ENCODE data around the gene NTM.

The NTM gene

DNA sequence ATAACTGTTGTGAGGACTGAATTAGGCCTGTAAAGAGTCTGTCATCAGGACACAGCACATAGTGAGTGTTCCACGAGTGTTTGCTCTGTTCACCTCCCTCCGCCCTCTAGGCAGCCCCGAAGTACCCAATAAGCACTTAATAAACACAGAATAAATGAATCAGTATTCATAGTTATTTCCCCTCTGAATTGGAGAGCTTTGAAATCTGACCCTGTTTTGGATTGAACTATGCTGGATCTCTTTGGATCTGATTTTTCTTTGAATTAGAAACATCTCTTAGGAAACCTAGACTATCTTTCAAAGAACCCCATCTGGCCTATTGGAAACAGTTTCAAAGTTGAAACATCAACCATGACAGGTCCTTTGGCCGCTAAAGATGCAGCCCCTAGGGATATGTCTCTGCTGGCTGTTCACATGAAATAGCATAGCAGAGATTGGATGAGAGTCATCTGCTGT lies 615.5 kb downstream of the NTM start:
- no peak for DNase-seq

GRCh38 chr11:131987703-131988102 lies 617.3 kb downstream of the NTM start:
- no peak for DNase-seq

DNA sequence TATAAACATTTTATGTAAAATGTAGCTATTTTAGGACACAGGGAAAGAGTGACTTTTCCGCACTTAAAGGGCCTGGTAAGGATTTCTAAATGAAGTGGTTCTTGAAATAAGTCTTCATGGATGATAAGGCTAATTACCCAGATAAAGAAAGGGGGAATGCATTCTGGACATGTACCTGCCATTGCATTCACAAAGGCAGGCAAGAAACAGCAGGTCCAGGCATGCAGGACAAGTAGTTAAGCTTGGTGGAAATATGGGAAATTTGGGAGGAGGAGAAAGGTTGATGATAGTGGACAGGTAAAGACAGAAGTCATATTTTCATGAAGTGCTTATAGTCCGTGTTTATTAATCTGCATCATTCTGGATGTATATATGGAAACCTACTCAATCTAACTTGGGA lies 621.2 kb downstream of the NTM start:
- DNase-seq: no peak

- no peak for DNase-seq
These were observed 622.8 kb downstream of the NTM start for GRCh38 chr11:131993246-131993645.

- DNase-seq: no peak
These were observed 627.6 kb downstream of the NTM start for GRCh38 chr11:131998020-131998419.

DNA sequence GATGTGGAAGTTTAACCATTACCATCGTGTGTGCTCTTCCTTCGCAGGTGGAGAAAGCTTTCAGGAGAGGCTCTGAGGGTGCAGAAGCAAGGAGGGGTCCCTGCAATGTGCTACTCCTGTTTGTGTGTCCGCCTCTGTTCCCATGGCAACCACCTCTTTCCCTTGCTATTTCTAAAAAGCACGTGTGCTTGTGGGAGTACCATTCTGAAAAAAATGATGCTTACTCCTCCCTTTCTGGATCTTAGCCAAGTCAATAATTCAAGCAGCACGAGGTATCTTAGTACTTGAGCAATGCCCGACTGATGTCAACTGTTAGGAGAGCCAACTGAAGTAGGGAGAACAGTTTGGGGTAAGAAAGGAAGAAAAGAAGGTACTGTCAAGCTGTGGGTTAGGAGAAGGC lies 628.7 kb downstream of the NTM start:
- DNase-seq: no peak

- DNase-seq: no peak
These were observed 629.5 kb downstream of the NTM start for GRCh38 chr11:131999955-132000354.

DNA sequence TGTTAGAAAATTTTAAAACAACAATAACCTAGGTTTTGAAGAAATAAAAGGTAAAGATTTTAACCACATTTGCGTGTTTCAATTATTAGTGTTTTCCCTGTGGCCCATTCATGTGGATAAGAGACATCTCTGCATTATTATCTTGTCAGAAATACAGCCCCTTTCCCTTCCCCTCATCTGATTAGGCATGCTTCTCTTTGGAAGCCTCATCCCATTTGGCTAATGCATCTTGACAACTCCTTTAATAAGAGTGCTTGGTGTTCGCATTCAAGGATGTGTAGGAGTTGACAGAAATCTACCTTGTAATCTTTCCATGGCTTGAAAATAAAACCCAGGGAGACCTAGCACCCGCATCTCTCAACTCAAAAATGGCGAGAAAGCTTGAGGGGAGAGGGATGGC lies 635.5 kb downstream of the NTM start:
- DNase-seq: no peak

GRCh38 chr11:132006884-132007580 lies 636.6 kb downstream of the NTM start:
- DNase-seq: no peak

GRCh38 chr11:132008226-132008625 lies 637.8 kb downstream of the NTM start:
- DNase-seq: no peak

DNA sequence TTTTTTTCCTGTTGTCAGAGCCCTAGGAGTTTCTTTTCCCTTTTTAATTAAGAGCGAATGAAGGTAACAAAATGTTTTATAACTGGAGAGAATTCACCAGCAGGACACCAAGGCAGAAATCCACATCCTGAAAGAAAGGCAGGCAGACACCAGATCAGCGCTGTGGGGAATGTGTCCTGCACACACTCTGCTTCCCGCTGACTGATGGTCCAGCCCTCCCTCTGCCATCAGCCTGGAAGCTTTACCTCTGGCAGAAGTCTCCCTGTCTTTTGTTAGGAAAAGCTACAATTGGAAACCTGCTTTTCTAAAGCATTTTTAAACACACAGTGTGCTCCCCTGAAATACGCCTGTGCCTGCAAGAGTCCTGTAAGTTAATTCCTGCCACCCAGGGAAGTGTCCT lies 638.5 kb downstream of the NTM start:
- no peak for DNase-seq

- no peak for DNase-seq
These were observed 649.6 kb downstream of the NTM start for GRCh38 chr11:132020001-132020400.

GRCh38 chr11:132022285-132022684 lies 651.9 kb downstream of the NTM start:
- DNase-seq: no peak

GRCh38 chr11:132022733-132023478 lies 652.5 kb downstream of the NTM start:
- no peak for DNase-seq

DNA sequence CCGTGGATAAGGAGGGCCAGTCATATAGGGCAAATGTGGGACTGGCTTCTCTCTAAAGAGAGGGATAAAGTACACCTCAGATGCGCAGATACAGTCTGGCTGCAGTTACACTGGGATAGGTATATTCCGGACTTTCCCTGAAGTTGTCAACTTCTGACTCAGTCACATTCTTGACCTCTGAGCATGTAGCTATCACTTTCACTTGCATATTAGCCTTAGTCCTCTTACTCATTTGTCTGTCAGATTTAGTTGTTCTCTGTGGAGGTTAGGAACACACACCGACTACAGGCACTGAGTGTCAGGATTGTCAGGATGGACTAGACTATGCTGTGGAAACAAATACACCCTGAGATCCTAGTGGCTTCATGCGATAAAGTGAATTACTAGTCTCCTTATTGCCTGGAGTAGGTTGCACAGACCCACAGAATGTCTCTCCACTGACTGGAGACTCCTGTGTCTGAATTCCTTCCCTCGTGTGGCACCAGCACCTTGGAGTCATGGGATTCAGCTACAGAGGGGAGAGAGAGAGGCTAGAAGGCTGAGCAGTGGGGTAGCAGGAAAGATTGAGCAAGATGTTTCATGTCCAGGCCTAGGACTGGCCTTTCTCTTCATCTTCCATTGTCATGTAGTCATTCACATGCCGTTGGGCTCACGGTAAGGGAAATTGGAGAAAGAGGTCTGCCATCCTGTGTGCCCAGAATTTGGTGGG lies 654.3 kb downstream of the NTM start:
- no peak for DNase-seq

DNA sequence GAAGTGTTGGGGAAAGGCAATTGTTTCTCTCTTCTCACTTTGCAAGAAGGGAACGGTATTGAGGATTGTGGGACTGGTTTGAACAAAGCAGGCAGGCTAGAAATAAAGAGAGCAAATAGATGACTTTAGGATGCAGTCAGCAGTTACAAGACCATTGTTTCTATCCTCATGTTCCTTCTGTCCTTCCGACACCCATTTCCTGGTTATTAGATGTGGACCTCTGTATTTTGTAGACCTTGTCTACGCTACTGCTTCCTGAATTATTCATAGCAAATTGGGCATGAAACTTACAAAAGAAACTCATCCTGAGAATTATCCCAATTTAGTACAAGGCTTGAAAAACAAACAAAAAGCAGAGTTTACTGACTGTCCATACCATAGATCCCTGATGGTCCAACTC lies 656.3 kb downstream of the NTM start:
- no peak for DNase-seq

DNA sequence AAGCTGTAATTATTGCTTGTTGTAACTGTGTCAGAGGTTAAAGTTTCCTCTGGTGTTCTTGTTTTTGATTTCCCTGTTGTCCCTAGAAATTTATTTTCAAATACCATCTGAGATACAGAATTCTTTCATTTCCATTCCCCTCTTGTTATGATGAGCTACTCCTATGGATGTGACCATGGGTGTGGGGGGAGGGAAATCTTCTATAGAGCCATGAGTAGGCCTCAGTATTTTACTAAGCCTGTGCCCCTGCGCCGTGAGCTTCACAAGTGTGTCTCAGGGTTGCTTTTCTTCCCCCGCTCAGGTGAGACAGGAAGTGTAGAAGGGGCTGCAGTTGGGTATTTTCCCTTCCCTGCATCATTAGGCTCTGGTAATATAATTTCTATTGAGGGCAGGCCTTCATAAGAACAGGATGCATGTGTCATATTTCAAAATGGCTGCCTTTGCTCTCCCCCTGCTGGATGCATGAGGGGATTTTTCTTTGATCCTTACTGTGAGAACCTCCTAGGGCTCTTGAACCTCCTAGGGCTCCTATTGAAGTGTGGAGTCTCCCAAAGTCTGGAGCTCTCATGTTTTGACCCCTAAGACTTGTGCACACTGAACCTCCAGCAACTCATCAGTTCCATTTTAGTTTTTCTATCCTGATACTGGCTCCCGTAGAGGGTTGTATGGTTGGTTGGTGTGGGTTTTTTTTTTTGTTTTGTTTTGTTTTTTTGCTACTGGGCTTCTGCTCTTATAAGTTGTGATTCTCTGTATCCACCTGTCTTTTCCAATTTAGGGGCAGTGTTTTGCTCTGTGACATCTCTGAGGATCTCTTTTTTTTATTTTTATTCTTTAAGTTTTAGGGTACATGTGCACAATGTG lies 658.2 kb downstream of the NTM start:
- no peak for DNase-seq

DNA sequence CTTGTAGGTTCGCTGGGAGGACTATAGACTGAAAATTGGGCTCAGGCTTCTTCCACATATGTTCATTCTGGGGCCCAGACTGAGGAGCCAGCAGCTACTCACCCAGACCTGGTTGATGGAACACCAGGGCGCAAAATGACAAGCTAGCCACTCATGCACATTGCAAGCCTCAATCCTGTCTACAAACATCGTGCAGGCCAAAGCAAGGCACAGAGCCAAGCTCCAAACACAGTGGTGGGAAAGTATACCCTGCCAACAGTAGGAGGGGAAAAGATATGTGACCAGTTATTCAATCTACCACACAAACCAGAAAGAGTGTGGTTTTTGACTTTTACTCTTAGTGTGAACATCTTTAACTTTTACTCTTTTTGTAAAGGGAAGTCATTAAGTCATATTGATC lies 660.5 kb downstream of the NTM start:
- DNase-seq: no peak

- DNase-seq: no peak
These were observed 662.1 kb downstream of the NTM start for GRCh38 chr11:132032555-132032954.

- DNase-seq: no peak
These were observed 662.6 kb downstream of the NTM start for GRCh38 chr11:132033051-132033450.

DNA sequence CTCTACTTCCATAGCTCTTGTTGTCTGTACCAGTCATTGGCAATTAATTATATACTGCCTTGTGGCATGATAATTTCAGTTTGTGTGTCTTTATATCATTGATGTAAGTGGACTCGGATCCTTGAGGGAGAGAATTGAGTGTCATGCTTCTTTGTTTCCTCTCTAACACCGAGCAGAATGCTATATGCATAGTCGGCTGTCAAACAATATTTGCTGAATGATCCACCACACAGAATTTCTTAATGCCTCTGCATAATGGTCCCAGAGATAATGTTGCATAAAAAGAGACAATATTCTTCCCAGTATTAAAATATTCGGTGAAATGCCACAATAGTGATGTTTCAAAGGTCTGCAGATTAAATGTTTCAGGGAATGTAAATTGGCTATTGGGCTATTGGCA lies 664.8 kb downstream of the NTM start:
- DNase-seq: no peak

DNA sequence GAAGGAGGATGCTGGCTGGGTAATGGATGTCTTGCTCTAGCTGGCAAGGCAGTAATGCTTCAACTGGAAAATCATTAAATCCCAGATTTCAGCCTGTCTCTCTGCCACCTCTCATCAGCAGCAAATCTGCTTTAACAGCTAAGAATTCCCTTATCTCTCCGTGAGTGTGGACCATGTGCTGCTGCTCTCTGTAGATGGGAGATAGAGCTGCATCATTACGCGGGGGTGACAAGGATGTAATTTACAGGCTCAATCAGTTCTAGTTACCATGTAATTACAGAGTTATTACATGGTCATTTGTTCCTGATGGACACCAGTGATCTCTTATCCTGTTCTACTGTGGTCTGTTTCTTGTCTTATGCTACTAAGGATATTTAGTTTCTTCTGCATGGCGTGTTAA lies 665.4 kb downstream of the NTM start:
- DNase-seq: no peak

GRCh38 chr11:132036220-132036619 lies 665.8 kb downstream of the NTM start:
- no peak for DNase-seq
